Measurements from ENCODE around the gene USP31.
"Not testable (repeated sequence)": the region's sequence is repeated elsewhere in the genome, so short reads cannot be mapped to it uniquely, and the experiment has no call there.

USP31 gene

GRCh38 chr16:23101012-23101550, 48.2 kb downstream of the USP31 start:
- no peaks in the 10 kb centered on the region for H3F3A ChIP-seq (ENCODE audit: insufficient read depth, low read length)
- H3K4me2 ChIP-seq (ENCODE audit: low read length) = no peak overlapping the region
- H3K27ac ChIP-seq (ENCODE audit: low read depth, low read length, poor library complexity, severe bottlenecking) = no peak overlapping the region
- peaks cover 2% of the 10 kb centered on the region for H3K4me1 ChIP-seq (ENCODE audit: insufficient read depth, low read length, severe bottlenecking)
- peaks cover 7% of the 10 kb centered on the region; the same call in 1 of the 2 replicates for H3K9me3 ChIP-seq (ENCODE audit: low read length)
- peaks cover 39% of the 10 kb centered on the region for H3K36me3 ChIP-seq (ENCODE audit: insufficient read depth, low read length)
- H3K79me2 ChIP-seq (ENCODE audit: insufficient read depth, low read length) = no peaks in the 10 kb centered on the region
- H3K27me3 ChIP-seq (ENCODE audit: insufficient read depth, low read length) = no peaks in the 10 kb centered on the region
- no peaks in the 10 kb centered on the region for H3K9me2 ChIP-seq (ENCODE audit: low read depth, low read length)
- no peak overlapping the region for H3K9ac ChIP-seq (ENCODE audit: low read length)
- no peak overlapping the region for H3K4me3 ChIP-seq (ENCODE audit: low read depth, low read length, poor library complexity, severe bottlenecking)
- TF ChIP-seq EZH2 (IDR thresholded peaks at IDR 0.05; ENCODE audit: borderline replicate concordance, low read length) = no peak
- no peak for TF ChIP-seq CTCF (IDR thresholded peaks at IDR 0.05; ENCODE audit: low read length)
- no peak overlapping the region for H2AFZ ChIP-seq (ENCODE audit: low read length)
- no peaks in the 10 kb centered on the region for H4K20me1 ChIP-seq (ENCODE audit: insufficient read depth, low read length)

- not testable (repeated sequence) for H3K27me3 ChIP-seq (ENCODE audit: insufficient read depth, low read length); H3K9ac ChIP-seq (ENCODE audit: low read length); H3K4me3 ChIP-seq (ENCODE audit: low read depth, low read length, poor library complexity, severe bottlenecking); H3F3A ChIP-seq (ENCODE audit: insufficient read depth, low read length); H3K4me2 ChIP-seq (ENCODE audit: low read length); H3K27ac ChIP-seq (ENCODE audit: low read depth, low read length, poor library complexity, severe bottlenecking); H4K20me1 ChIP-seq (ENCODE audit: insufficient read depth, low read length); H3K79me2 ChIP-seq (ENCODE audit: insufficient read depth, low read length); H2AFZ ChIP-seq (ENCODE audit: low read length); H3K4me1 ChIP-seq (ENCODE audit: insufficient read depth, low read length, severe bottlenecking); H3K9me2 ChIP-seq (ENCODE audit: low read depth, low read length); H3K9me3 ChIP-seq (ENCODE audit: low read length)
- H3K36me3 ChIP-seq (ENCODE audit: insufficient read depth, low read length) = peaks cover 29% of the 10 kb centered on the region
Observed at GRCh38 chr16:23096450-23096849, 52.8 kb downstream of the USP31 start.

GRCh38 chr16:23094136-23094535, 55.1 kb downstream of the USP31 start:
- H3K9me2 ChIP-seq (ENCODE audit: low read depth, low read length); H3K4me2 ChIP-seq (ENCODE audit: low read length); H4K20me1 ChIP-seq (ENCODE audit: insufficient read depth, low read length); H3K9ac ChIP-seq (ENCODE audit: low read length); H3K4me1 ChIP-seq (ENCODE audit: insufficient read depth, low read length, severe bottlenecking); H3K27me3 ChIP-seq (ENCODE audit: insufficient read depth, low read length); H3F3A ChIP-seq (ENCODE audit: insufficient read depth, low read length); H3K27ac ChIP-seq (ENCODE audit: low read depth, low read length, poor library complexity, severe bottlenecking); H3K79me2 ChIP-seq (ENCODE audit: insufficient read depth, low read length); H3K4me3 ChIP-seq (ENCODE audit: low read depth, low read length, poor library complexity, severe bottlenecking); H3K9me3 ChIP-seq (ENCODE audit: low read length); H2AFZ ChIP-seq (ENCODE audit: low read length): not testable (repeated sequence)
- peaks cover 20% of the 10 kb centered on the region for H3K36me3 ChIP-seq (ENCODE audit: insufficient read depth, low read length)

- no peaks in the 10 kb centered on the region for H3K79me2 ChIP-seq (ENCODE audit: insufficient read depth, low read length)
- H3K4me2 ChIP-seq (ENCODE audit: low read length) = no peak overlapping the region
- H3K27ac ChIP-seq (ENCODE audit: low read depth, low read length, poor library complexity, severe bottlenecking) = no peak overlapping the region
- no peak overlapping the region for H2AFZ ChIP-seq (ENCODE audit: low read length)
- H3K4me3 ChIP-seq (ENCODE audit: low read depth, low read length, poor library complexity, severe bottlenecking) = no peak overlapping the region
- TF ChIP-seq EZH2 (IDR thresholded peaks at IDR 0.05; ENCODE audit: borderline replicate concordance, low read length) (no peak), CTCF (IDR thresholded peaks at IDR 0.05; ENCODE audit: low read length) (no peak)
- no peaks in the 10 kb centered on the region for H3K9me3 ChIP-seq (ENCODE audit: low read length)
- H3K9me2 ChIP-seq (ENCODE audit: low read depth, low read length) = no peaks in the 10 kb centered on the region
- no peaks in the 10 kb centered on the region for H3K4me1 ChIP-seq (ENCODE audit: insufficient read depth, low read length, severe bottlenecking)
- H3K27me3 ChIP-seq (ENCODE audit: insufficient read depth, low read length) = no peaks in the 10 kb centered on the region
- H3F3A ChIP-seq (ENCODE audit: insufficient read depth, low read length) = no peaks in the 10 kb centered on the region
- no peaks in the 10 kb centered on the region for H4K20me1 ChIP-seq (ENCODE audit: insufficient read depth, low read length)
- H3K36me3 ChIP-seq (ENCODE audit: insufficient read depth, low read length) = peaks cover 20% of the 10 kb centered on the region
- no peak overlapping the region for H3K9ac ChIP-seq (ENCODE audit: low read length)
Observed at GRCh38 chr16:23092801-23093117, 56.5 kb downstream of the USP31 start.

Data from OCI-LY1 (cell line).